GM12878 (cell line): ENCODE data around the gene DVL2. TPM values are rescaled to one million over a fixed set of nuclear protein-coding genes. Genes with fewer than 3 reads are reported as not detected.

Source experiments
- ATAC-seq: fragments of 200-7000 bp; cut with Tn5 transposase; 3 replicates; pipeline ENCODE4 v1.9.1; 2020; ENCODE audit warnings: mild to moderate bottlenecking, moderate library complexity
- BruUV-seq: library from RNA; stranded (reverse); fragments of 400-500 nt; replicated peaks from 2 replicates; lab custom pipeline; 2021; lab: Mats Ljungman, UMichigan
- CTCF ChIA-PET: fragments of 300-600 bp; sonication (Branson Sonifier 250); formaldehyde crosslinking; extraction: SDS; loops from one replicate; lab custom pipeline; 2021; ENCODE audit warnings: inconsistent platforms; lab: Yijun Ruan, JAX
- POLR2A ChIA-PET: fragments of 350-600 bp; formaldehyde crosslinking; extraction: SDS; loops from one replicate; lab custom pipeline; 2021; ENCODE audit warnings: inconsistent platforms; lab: Charles Lee
- RAD21 ChIA-PET: fragments of 300-600 bp; sonication (Branson Sonifier 250); formaldehyde crosslinking; loops from one replicate; lab custom pipeline; 2023; ENCODE audit warnings: antibody characterized with exemption; ENCODE audit not compliant: unreplicated experiment; lab: Charles Lee
- SMC1A ChIA-PET: fragments of 300-600 bp; sonication (Branson Sonifier 250); formaldehyde crosslinking; loops from one replicate; lab custom pipeline; 2023; ENCODE audit not compliant: unreplicated experiment, uncharacterized antibody; lab: Charles Lee
- DNase-seq: peaks from one replicate; pipeline ENCODE4 v3.0.0-alpha.2; 2011; ENCODE audit warnings: low read depth, low spot score
- FAIRE-seq: peaks from 3 replicates; lab custom pipeline; 2011; peaks lifted over from hg19 to GRCh38; lab: Jason Lieb, UNC
- H2AFZ ChIP-seq: 2 replicates; pipeline ENCODE4 v1.6.0; 2011; ENCODE audit warnings: low read depth, low read length, control low read depth; ENCODE audit not compliant: control insufficient read depth
- H3K27ac ChIP-seq: 2 replicates; pipeline ENCODE4 v1.5.1; 2011; ENCODE audit warnings: control low read depth; ENCODE audit not compliant: control insufficient read depth, insufficient read depth
- H3K27me3 ChIP-seq, 2 experiments: replicated peaks in 1 of 2; 2 replicates each; pipeline versions ENCODE4 v1.6.0 to v1.6.1; 2011; ENCODE audit warnings: low read length in 1 of 2; ENCODE audit not compliant: control insufficient read depth in 2 of 2, insufficient read depth in 2 of 2
- H3K36me3 ChIP-seq, 2 experiments: 2 replicates each; pipeline ENCODE4 v1.5.1; 2011; ENCODE audit warnings: low read length in 1 of 2; ENCODE audit not compliant: control insufficient read depth in 2 of 2, insufficient read depth in 2 of 2
- H3K4me1 ChIP-seq: 2 replicates; pipeline ENCODE4 v1.6.1; 2011; ENCODE audit warnings: mild to moderate bottlenecking, low read length, moderate library complexity, mixed read lengths; ENCODE audit not compliant: control insufficient read depth, insufficient read depth
- H3K4me2 ChIP-seq: 2 replicates; pipeline ENCODE4 v1.6.0; 2011; ENCODE audit warnings: control low read depth; ENCODE audit not compliant: control insufficient read depth, insufficient read depth
- H3K4me3 ChIP-seq: fragments of 200-600 bp; sonication (generic); 2 replicates; pipeline ENCODE4 v1.5.1; 2016
- H3K79me2 ChIP-seq: 2 replicates; pipeline ENCODE4 v1.6.0; 2011; ENCODE audit warnings: low read length; ENCODE audit not compliant: control insufficient read depth, insufficient read depth
- H3K9ac ChIP-seq: 2 replicates; pipeline ENCODE4 v1.8.0; 2011; ENCODE audit warnings: low read length, control low read depth, mixed read lengths; ENCODE audit not compliant: control insufficient read depth, insufficient read depth
- H3K9me3 ChIP-seq: replicated peaks from 3 replicates; pipeline ENCODE4 v1.5.1; 2011; ENCODE audit warnings: mild to moderate bottlenecking, low read length; ENCODE audit not compliant: control insufficient read depth, insufficient read depth
- H4K20me1 ChIP-seq: 2 replicates; pipeline ENCODE4 v1.6.0; 2011; ENCODE audit not compliant: control insufficient read depth, insufficient read depth
- BACH1 ChIP-seq: fragments of 450-650 bp; IDR thresholded peaks from 2 replicates; pipeline ENCODE4 v1.6.1; 2017; ENCODE audit warnings: mild to moderate bottlenecking, borderline replicate concordance
- BHLHE40 ChIP-seq, 2 experiments: fragments of 450-650 bp in 1 of 2; IDR thresholded peaks; 2 replicates each; pipeline ENCODE4 v1.6.1; 2011 to 2017; ENCODE audit warnings: low read depth in 2 of 2, borderline replicate concordance in 1 of 2, improper control_type of control experiment in 1 of 2, low read length in 1 of 2, mild to moderate bottlenecking in 1 of 2
- BMI1 ChIP-seq: fragments of 450-650 bp; IDR thresholded peaks from 2 replicates; pipeline ENCODE4 v1.6.1; 2016; ENCODE audit warnings: mild to moderate bottlenecking, moderate library complexity, borderline replicate concordance
- NFIC ChIP-seq: IDR thresholded peaks from 2 replicates; pipeline ENCODE4 v1.6.1; 2012; ENCODE audit warnings: low read depth, mild to moderate bottlenecking, inconsistent platforms, low read length, moderate library complexity
- RCOR1 ChIP-seq: conservative IDR thresholded peaks from 2 replicates; pipeline ENCODE4 v1.6.1; 2012; ENCODE audit warnings: low read depth, low read length, improper control_type of control experiment
- SIN3A ChIP-seq: IDR thresholded peaks from 2 replicates; pipeline ENCODE4 v1.6.1; 2012; ENCODE audit warnings: low read depth, low read length, improper control_type of control experiment
- TBL1XR1 ChIP-seq: IDR thresholded peaks from 2 replicates; pipeline ENCODE4 v1.6.1; 2012; ENCODE audit warnings: low read depth, low read length, improper control_type of control experiment
- TCF3 ChIP-seq: IDR thresholded peaks from 2 replicates; pipeline ENCODE4 v1.6.1; 2012; ENCODE audit warnings: low read depth, mild to moderate bottlenecking, low read length, borderline replicate concordance; ENCODE audit not compliant: insufficient read depth
- ZNF207 ChIP-seq: fragments of 450-650 bp; IDR thresholded peaks from 2 replicates; pipeline ENCODE4 v1.6.1; 2014; ENCODE audit warnings: antibody characterized with exemption, mild to moderate bottlenecking, borderline replicate concordance
- WGBS: methylation state at CpG from one replicate; pipeline ENCODE4 v1.1.6; 2016; ENCODE audit warnings: low lambda C conversion rate; ENCODE audit not compliant: insufficient replicate concordance, insufficient coverage; ENCODE audit errors: missing lambda C conversion rate; 5-methylcytosine and 5-hydroxymethylcytosine counted together
- in situ Hi-C: fragments of 300-500 bp; cut with MboI; formaldehyde crosslinking; loops from 9 replicates; pipeline ENCODE4 v1.14.3; 2018; ENCODE audit warnings: mixed read lengths
- intact Hi-C: fragments of 100-400 bp; cut with micrococcal nuclease; formaldehyde crosslinking; loops from one replicate; pipeline ENCODE4 v1.14.2; 2022; ENCODE audit not compliant: unreplicated experiment
- polyA plus RNA-seq, 11 experiments: library from polyadenylated mRNA; depleted of rRNA in 4 of 11; unstranded in 6 of 11; stranded (reverse) in 5 of 11; fragments of >200 nt; fragmentation: Nextera tagmentation in 4 of 11; fragmentation: Illumina TruSeq in 1 of 11; extraction: Ambion mirVana in 4 of 11; extraction: Trizol in 1 of 11; gene quantifications; 1 replicate in 1 of 11; 2 replicates in 10 of 11; pipeline versions ENCODE4 v1.2.1 to v1.2.3, GENCODE V29; 2011 to 2016; ENCODE audit warnings: inconsistent platforms in 2 of 11, missing spikeins in 2 of 11, low read depth in 1 of 11
- total RNA-seq, 4 experiments: library from RNA; depleted of rRNA in 3 of 4; stranded (reverse); fragments of >200 nt in 3 of 4; fragmentation: Illumina TruSeq in 1 of 4; extraction: Trizol in 1 of 4; gene quantifications; 2 replicates each; pipeline versions ENCODE4 v1.2.1 to v1.2.3, GENCODE V29; 2013 to 2021
- TF ChIP-seq, protein P1 (sequence below): IDR thresholded peaks from 2 replicates; pipeline ENCODE4 v1.6.1; 2011; ENCODE audit warnings: low read depth, low read length, improper control_type of control experiment, borderline replicate concordance
- TF ChIP-seq, protein P2 (sequence below): fragments of 450-650 bp; IDR thresholded peaks from 2 replicates; pipeline ENCODE4 v1.6.1; 2017; ENCODE audit warnings: mild to moderate bottlenecking, moderate library complexity

The DVL2 gene
- total and polyA plus RNA-seq, 10 of the 15 experiments (the other 5 are each of a cell fraction or from before 2014, with no cell fraction given), result 0.97 to 44.8 (median 23.2) TPM

DNA sequence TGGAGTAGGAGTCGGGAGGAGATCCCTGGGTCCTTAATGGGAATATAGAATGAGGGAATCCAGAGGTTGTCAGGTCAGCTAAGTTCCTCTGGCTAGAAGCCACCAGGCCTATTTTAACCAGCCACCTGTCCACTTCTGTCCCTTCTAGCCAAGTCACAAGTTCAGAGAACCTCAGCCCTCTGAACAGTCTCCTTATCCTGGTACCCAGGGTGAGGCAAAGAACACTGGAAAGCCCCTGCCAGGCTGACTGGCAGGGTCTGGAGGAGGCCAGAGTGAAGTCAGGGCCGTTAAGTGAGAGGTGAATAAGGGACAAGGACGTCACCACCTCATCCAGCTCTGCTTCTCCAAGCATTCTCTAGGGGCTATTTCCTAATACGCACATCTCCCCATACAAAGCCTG lies 14.5 kb upstream of the DVL2 start:
- H3K9ac ChIP-seq, result peak overlapping the region; percentile 91
- TF ChIP-seq, protein P1, sequence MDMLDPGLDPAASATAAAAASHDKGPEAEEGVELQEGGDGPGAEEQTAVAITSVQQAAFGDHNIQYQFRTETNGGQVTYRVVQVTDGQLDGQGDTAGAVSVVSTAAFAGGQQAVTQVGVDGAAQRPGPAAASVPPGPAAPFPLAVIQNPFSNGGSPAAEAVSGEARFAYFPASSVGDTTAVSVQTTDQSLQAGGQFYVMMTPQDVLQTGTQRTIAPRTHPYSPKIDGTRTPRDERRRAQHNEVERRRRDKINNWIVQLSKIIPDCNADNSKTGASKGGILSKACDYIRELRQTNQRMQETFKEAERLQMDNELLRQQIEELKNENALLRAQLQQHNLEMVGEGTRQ, result no peak
- TF ChIP-seq BHLHE40 (IDR thresholded peaks at IDR 0.05; ENCODE audit: borderline replicate concordance in 1 of 2, low read depth in 2 of 2, low read length in 1 of 2) (no peak), ZNF207 (no peak), TBL1XR1 (no peak), BMI1 (no peak), RCOR1 (no peak), NFIC (no peak), BACH1 (no peak), TCF3 (no peak), SIN3A (no peak)
- TF ChIP-seq, protein P2, sequence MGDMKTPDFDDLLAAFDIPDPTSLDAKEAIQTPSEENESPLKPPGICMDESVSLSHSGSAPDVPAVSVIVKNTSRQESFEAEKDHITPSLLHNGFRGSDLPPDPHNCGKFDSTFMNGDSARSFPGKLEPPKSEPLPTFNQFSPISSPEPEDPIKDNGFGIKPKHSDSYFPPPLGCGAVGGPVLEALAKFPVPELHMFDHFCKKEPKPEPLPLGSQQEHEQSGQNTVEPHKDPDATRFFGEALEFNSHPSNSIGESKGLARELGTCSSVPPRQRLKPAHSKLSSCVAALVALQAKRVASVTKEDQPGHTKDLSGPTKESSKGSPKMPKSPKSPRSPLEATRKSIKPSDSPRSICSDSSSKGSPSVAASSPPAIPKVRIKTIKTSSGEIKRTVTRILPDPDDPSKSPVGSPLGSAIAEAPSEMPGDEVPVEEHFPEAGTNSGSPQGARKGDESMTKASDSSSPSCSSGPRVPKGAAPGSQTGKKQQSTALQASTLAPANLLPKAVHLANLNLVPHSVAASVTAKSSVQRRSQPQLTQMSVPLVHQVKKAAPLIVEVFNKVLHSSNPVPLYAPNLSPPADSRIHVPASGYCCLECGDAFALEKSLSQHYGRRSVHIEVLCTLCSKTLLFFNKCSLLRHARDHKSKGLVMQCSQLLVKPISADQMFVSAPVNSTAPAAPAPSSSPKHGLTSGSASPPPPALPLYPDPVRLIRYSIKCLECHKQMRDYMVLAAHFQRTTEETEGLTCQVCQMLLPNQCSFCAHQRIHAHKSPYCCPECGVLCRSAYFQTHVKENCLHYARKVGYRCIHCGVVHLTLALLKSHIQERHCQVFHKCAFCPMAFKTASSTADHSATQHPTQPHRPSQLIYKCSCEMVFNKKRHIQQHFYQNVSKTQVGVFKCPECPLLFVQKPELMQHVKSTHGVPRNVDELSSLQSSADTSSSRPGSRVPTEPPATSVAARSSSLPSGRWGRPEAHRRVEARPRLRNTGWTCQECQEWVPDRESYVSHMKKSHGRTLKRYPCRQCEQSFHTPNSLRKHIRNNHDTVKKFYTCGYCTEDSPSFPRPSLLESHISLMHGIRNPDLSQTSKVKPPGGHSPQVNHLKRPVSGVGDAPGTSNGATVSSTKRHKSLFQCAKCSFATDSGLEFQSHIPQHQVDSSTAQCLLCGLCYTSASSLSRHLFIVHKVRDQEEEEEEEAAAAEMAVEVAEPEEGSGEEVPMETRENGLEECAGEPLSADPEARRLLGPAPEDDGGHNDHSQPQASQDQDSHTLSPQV, result no peak
- peaks cover 10% of the 10 kb centered on the region for H3K4me1 ChIP-seq
- no peaks in the 10 kb centered on the region for H3K27me3 ChIP-seq
- H2AFZ ChIP-seq, result no peak overlapping the region
- WGBS, result 64% methylated on average over 4 of the region's 4 CpGs
- peak overlapping the region; percentile 89 for H3K4me2 ChIP-seq
- CTCF ChIA-PET, result interaction anchor here (1.0 to 3.2 kb wide), 4 partner anchors 9 to 49 kb away, joined by 3 to 18 read pairs (median 8); partner anchors contain the start of genes ACADVL, DLG4 and PHF23
- in situ Hi-C loops (no loop called here), intact Hi-C loops (no loop called here)
- FAIRE-seq, result no peak
- no peak for ATAC-seq
- H3K27ac ChIP-seq, result peak overlapping the region; percentile 87
- SMC1A ChIA-PET, result interaction anchor here (1.2 to 3.6 kb wide), 3 partner anchors 8 to 28 kb away, joined by 5 to 26 read pairs (median 16); partner anchors contain the start of genes ACADVL, GABARAP and PHF23
- peaks cover 8 to 19% of the 10 kb centered on the region in 2 experiments; a peak in 3 of 4 replicates for H3K36me3 ChIP-seq
- RAD21 ChIA-PET, result interaction anchor here (1.2 kb wide), 2 partner anchors 8 to 634 kb away, joined by 3 to 9 read pairs; no protein-coding TSS in a partner anchor
- POLR2A ChIA-PET, result interaction anchor here (1.1 to 4.4 kb wide), 5 partner anchors 9 to 81 kb away, joined by 4 to 99 read pairs (median 7); partner anchors contain the start of genes ACADVL, DLG4, DVL2 and GABARAP
- H4K20me1 ChIP-seq, result no peaks in the 10 kb centered on the region
- peak overlapping the region; percentile 90 for H3K4me3 ChIP-seq
- H3K79me2 ChIP-seq, result peaks cover 60% of the 10 kb centered on the region
- BruUV-seq, result no TSS peak
- no peaks in the 10 kb centered on the region for H3K9me3 ChIP-seq
- DNase-seq, result no peak
